ENCODE measurements around the gene DHX30.

DNA sequence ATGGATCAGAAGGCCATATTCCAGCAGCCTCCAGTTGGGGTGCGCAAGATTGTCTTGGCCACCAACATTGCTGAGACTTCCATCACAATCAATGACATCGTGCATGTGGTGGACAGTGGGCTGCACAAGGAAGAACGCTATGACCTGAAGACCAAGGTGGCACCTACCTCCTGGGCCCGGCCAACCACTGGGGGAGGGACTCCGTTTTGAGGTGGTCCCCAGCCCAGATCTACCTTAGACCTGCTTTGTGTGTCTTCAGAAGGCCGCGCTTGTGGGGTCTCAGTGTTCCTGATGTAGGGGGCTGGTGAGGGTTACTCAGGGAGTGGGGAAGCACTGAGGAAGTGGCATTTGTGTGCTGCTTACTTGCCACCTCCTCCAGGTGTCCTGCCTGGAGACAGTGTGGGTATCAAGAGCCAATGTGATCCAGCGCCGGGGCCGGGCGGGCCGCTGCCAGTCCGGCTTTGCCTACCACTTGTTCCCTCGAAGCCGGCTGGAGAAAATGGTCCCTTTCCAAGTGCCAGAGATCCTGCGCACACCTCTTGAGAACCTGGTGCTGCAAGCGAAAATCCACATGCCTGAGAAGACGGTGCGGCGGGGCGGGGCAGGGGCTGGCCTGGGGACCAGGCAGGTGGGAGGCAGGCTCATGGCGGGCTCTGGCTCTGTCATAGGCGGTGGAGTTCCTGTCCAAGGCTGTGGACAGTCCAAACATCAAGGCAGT is 45.0 kb downstream of the DHX30 start:
- no peak for TF ChIP-seq ZNF274 (IDR thresholded peaks at IDR 0.05; ENCODE audit: low read depth, low read length)
- no peak for TF ChIP-seq YY1 (IDR thresholded peaks at IDR 0.05; ENCODE audit: insufficient read depth, insufficient read length)
